GM12874 (cell line): Measurements from ENCODE around the gene EDAR.

Source experiments
- TF ChIP-seq, protein P1 (sequence below): IDR thresholded peaks from 2 replicates; pipeline ENCODE4 v1.5.1; 2011; ENCODE audit warnings: low read depth, mild to moderate bottlenecking, control low read depth, low read length, moderate library complexity; ENCODE audit not compliant: insufficient read depth

EDAR gene

DNA sequence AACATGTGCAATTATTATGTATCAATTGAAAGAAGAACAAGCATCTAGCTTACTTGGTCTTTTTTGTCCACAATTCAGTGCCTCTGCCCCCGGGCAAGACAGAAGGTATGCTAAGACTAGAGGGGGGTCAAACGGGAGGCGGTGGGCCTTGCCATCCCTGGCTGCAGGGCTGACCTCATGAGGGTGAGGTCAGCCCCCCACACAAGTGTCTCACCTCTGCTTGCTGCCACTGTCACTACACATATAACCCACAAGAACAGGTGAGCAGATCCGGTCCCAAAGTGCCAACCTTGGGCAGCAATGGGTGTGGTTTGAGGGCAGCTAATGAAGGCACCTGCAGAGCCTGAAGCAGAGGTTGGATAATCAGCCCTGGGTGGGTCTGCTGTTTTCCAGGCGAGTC lies 71.5 kb downstream of the EDAR start:
- TF ChIP-seq, protein P1, sequence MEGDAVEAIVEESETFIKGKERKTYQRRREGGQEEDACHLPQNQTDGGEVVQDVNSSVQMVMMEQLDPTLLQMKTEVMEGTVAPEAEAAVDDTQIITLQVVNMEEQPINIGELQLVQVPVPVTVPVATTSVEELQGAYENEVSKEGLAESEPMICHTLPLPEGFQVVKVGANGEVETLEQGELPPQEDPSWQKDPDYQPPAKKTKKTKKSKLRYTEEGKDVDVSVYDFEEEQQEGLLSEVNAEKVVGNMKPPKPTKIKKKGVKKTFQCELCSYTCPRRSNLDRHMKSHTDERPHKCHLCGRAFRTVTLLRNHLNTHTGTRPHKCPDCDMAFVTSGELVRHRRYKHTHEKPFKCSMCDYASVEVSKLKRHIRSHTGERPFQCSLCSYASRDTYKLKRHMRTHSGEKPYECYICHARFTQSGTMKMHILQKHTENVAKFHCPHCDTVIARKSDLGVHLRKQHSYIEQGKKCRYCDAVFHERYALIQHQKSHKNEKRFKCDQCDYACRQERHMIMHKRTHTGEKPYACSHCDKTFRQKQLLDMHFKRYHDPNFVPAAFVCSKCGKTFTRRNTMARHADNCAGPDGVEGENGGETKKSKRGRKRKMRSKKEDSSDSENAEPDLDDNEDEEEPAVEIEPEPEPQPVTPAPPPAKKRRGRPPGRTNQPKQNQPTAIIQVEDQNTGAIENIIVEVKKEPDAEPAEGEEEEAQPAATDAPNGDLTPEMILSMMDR: no peak

DNA sequence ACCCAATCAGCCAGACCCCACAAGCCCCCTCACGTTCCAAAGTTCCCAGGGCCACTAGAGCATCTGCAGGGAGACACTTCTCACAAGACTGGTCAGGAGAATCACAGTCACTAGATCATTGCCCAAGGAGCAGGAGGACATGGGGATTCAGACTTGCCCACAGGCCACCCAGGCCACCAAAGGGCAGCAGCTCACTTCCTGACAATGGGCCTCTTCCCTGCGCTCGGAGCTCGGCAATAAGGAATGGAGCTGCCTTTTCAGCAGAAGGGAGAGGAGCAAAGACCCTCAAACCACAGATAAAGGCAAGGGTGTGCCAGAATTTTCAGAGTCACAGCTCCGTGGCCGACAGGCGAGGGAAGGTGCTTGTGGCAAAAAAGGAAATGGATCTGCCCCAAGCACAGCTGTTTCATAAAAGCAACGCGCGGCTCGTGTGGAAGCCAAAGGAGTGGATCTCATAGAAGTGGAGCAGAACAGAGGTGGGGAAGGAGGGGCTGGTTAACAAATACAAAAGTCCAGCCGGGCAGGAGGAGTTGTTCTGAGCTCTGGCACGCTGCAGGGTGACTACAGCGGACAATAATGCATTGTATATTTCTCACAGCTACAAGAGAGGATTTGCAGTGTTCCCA lies 72.1 kb downstream of the EDAR start:
- TF ChIP-seq, protein P1: no peak

DNA sequence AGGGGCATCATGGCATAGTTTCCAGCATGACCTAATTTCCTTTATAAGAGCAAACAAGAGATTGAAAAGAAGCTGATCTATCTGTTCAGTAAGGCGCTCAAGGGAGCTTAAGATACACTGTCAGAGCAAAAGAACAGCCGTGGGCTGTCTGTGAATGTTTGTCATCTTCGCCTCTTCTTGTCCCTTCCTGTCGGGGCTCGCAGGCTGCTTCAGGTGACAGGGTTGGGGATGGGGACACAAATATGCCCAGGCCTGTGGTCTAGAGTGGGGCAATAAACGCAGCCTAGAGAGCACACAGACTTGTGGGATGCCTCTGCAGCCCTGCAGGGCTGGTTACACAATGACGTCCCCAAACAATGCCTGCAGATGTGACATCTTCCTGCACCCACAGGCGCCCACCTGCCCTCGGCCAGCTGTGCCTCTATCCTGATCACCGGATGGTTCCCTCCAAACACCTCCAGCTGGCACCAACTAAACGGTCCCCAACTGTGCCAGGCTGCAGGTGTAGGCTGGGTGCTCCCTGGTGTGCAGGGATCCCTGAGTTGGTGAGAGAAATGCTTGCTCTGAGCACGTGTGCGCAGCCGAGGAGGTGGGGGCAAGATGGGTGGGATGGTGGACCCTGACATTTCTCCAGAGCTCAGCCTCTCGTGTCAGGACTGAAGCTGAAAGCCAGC lies 72.8 kb downstream of the EDAR start:
- TF ChIP-seq, protein P1: no peak

DNA sequence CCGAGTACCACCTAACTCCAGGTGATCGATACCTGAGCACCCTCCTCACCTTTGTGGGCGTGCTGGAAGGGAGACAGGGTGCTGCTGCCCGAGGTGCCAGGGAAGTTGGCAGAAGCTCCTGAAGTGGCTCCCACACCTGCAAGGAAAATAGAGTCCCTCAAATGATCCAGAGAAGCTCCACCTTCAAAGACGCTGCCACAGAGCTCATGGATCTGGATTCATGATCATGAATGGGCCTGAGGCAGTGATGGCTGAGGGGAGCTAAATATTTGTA lies 76.5 kb downstream of the EDAR start:
- TF ChIP-seq, protein P1: no peak

DNA sequence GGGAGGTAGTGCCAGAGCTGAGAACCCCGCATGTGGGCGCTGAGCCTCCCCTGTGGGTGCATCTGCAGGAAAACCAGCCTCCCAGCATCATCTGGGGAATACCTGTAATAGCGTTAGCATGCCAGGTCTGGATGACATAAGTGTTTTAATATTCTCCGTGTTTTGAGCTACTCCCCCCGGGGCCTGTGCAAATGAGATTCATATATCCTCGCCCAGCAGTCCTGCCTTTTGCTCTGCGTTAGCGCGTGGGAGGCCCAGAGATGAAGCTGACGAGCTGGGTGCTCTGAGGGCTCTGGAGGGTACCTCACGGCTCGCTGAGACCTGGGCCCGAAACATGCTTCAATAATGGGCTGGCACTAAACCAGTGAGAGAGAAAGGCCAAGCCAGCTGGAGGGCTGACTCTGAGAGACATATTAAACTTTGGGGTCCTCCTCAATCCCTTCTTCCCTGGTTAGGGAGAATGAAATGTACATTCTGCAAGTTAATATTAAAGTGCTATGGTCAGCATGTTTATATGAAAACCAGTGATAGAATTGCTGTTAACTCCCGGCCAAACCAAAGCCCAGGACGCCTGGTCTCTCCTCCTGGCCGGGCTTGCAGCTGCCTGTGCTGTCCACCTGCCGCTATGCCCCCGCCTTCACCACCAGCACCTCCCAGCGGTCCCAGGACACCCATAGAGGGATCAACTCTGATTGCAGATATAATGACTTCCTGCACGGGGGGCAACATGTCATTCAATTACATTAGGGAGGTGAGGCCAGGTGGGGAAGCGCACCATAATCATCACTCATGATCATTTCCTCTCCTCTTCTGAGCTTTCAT lies 77.0 kb downstream of the EDAR start:
- TF ChIP-seq, protein P1: no peak

DNA sequence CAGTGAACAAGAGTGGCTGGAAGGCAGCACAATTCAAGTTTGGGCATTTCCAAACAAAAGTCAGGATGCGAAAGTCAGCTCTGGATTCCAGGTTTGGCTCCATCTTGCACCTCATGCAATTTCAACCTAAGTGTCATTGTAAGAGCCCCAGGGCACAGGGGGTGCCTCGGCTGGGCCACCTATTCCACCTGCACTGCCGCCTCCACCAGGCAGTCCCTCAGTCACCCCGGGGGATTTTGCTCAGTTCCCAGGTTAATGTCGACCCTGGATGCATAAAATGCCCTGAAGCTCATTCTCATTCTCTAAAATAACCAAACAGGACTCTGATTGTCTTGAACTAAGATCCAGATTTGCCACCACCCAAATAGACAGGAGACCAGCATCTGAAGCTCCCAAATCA lies 77.6 kb downstream of the EDAR start:
- TF ChIP-seq, protein P1: no peak

DNA sequence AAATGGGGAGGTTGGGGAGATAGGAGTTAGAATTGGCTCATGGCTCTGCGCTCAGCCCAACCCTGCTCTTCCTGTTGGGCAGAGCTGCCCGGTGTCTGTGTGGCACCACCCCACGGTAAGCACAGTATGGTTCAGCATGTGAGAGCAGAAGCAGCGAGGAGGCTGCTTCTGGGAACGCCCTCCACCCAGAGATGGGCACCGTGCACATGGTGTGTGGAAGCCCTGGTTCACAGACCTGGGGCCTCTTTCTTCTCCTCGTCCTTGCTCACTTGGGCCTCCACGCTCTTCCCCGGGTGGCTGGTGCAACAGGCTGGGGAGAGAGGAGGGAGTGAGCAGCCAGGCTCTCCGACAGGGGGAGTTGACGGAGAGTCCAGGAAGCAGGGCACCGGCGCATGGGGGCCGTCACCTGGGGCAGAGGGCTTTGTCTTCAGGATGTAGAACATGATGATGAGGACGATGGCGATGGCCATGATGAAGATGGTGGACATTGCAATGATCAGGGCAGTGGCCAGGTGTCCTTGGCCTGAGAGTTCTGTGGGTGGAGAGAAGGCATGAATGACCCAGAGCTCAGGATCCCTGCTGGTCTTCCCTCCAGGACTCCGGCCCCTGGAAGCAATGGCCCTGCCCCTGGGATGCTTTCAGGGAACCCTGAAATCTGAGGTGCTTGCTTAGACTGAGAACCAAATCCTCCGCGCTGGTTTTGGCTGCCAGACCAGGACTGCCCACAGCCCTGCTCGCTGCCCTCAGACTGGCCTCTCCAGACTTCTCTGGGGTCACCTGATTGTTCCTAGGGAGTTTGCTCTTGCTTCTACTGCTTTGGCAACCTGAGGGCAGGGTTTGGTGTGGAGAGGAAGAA lies 78.3 kb downstream of the EDAR start:
- TF ChIP-seq, protein P1: no peak
